Neural cell (in vitro differentiated cells): ENCODE measurements around the gene MLLT6. TPM values are rescaled to one million over a fixed set of nuclear protein-coding genes. Genes with fewer than 3 reads are reported as not detected.

Experiments used
- H2AFZ ChIP-seq: fragments of 200-600, 300-800 bp; sonication (generic), shearing (Covaris generic); 2 replicates; pipeline ENCODE4 v1.6.0; 2014; ENCODE audit warnings: low read depth, mild to moderate bottlenecking, antibody characterized with exemption, low read length, moderate library complexity
- H3F3A ChIP-seq: fragments of 200-600 bp; shearing (Covaris generic); 2 replicates; pipeline ENCODE4 v1.6.1; 2016; ENCODE audit warnings: mild to moderate bottlenecking, moderate library complexity, mixed read lengths, antibody characterized with exemption, low read length; ENCODE audit not compliant: insufficient read depth, poor library complexity, severe bottlenecking
- H3K27ac ChIP-seq: fragments of 200-600, 300-800 bp; sonication (generic), shearing (Covaris generic); 2 replicates; pipeline ENCODE4 v1.5.1; 2014; ENCODE audit warnings: mild to moderate bottlenecking, low read length, moderate library complexity
- H3K27me3 ChIP-seq: fragments of 300-800, 200-600 bp; sonication (generic), shearing (Covaris generic); 2 replicates; pipeline ENCODE4 v1.6.0; 2014; ENCODE audit warnings: mild to moderate bottlenecking, low read depth, low read length, moderate library complexity; ENCODE audit not compliant: insufficient read depth
- H3K36me3 ChIP-seq: fragments of 300-800, 200-600 bp; sonication (generic), shearing (Covaris generic); 2 replicates; pipeline ENCODE4 v1.5.1; 2014; ENCODE audit warnings: mild to moderate bottlenecking, antibody characterized with exemption, low read length, moderate library complexity; ENCODE audit not compliant: insufficient read depth
- H3K4me2 ChIP-seq: fragments of 300-800, 200-600 bp; sonication (generic), shearing (Covaris generic); 2 replicates; pipeline ENCODE4 v1.6.0; 2014; ENCODE audit warnings: mild to moderate bottlenecking, low read length
- H3K4me3 ChIP-seq: fragments of 300-800, 200-600 bp; sonication (generic), shearing (Covaris generic); 2 replicates; pipeline ENCODE4 v1.5.1; 2014; ENCODE audit warnings: mild to moderate bottlenecking, low read length, moderate library complexity
- H3K79me2 ChIP-seq: fragments of 200-600 bp; shearing (Covaris generic); replicated peaks from 2 replicates; pipeline ENCODE4 v1.6.0; 2014; ENCODE audit warnings: mild to moderate bottlenecking, low read length, moderate library complexity; ENCODE audit not compliant: insufficient read depth
- H3K9ac ChIP-seq: fragments of 300-800, 200-600 bp; sonication (generic), shearing (Covaris generic); 2 replicates; pipeline ENCODE4 v1.6.1; 2016; ENCODE audit warnings: mild to moderate bottlenecking, low read length, mixed read lengths
- H3K9me2 ChIP-seq: fragments of 200-600 bp; shearing (Covaris generic); 2 replicates; pipeline ENCODE4 v1.6.1; 2016; ENCODE audit warnings: mild to moderate bottlenecking, low read length, mixed read lengths; ENCODE audit not compliant: insufficient read depth
- H3K9me3 ChIP-seq: fragments of 200-600, 300-800 bp; sonication (generic), shearing (Covaris generic); 2 replicates; pipeline ENCODE4 v1.6.1; 2016; ENCODE audit warnings: mild to moderate bottlenecking, mixed run types, low read length, moderate library complexity, mixed read lengths
- H4K20me1 ChIP-seq: fragments of 200-600 bp; shearing (Covaris generic); 2 replicates; pipeline ENCODE4 v1.6.1; 2016; ENCODE audit warnings: mild to moderate bottlenecking, mixed run types; ENCODE audit not compliant: insufficient read depth
- EP300 ChIP-seq: fragments of 450-650 bp; conservative IDR thresholded peaks from 2 replicates; pipeline ENCODE4 v1.6.1; 2014; ENCODE audit warnings: antibody characterized with exemption, mild to moderate bottlenecking, moderate library complexity; ENCODE audit not compliant: poor library complexity, severe bottlenecking
- EZH2 ChIP-seq: fragments of 200-600, 300-800 bp; shearing (Covaris generic), sonication (generic); IDR thresholded peaks from 2 replicates; pipeline ENCODE4 v1.6.1; 2014; ENCODE audit warnings: antibody characterized with exemption, low read length, borderline replicate concordance, mild to moderate bottlenecking; ENCODE audit not compliant: insufficient read depth, poor library complexity, severe bottlenecking
- MXI1 ChIP-seq: fragments of 450-650 bp; conservative IDR thresholded peaks from 2 replicates; pipeline ENCODE4 v1.6.1; 2014; ENCODE audit warnings: antibody characterized with exemption, mild to moderate bottlenecking; ENCODE audit not compliant: poor library complexity, severe bottlenecking
- POLR2AphosphoS5 ChIP-seq: IDR thresholded peaks from 2 replicates; pipeline ENCODE4 v1.6.1; 2012
- RAD21 ChIP-seq: fragments of 450-650 bp; conservative IDR thresholded peaks from 2 replicates; pipeline ENCODE4 v1.6.1; 2014; ENCODE audit warnings: antibody characterized with exemption, mild to moderate bottlenecking, moderate library complexity
- SMC3 ChIP-seq: fragments of 450-650 bp; conservative IDR thresholded peaks from 2 replicates; pipeline ENCODE4 v1.6.1; 2014; ENCODE audit warnings: antibody characterized with exemption, mild to moderate bottlenecking, moderate library complexity; ENCODE audit not compliant: poor library complexity
- TAF1 ChIP-seq: IDR thresholded peaks from 2 replicates; pipeline ENCODE4 v1.6.1; 2012; ENCODE audit warnings: low read depth
- polyA plus RNA-seq: library from polyadenylated mRNA; depleted of rRNA; stranded (reverse); fragments of >200 nt; gene quantifications from 2 replicates; pipeline ENCODE4 v1.2.3, GENCODE V29; 2014
- TF ChIP-seq, protein P1 (sequence below): fragments of 450-650 bp; IDR thresholded peaks from 2 replicates; pipeline ENCODE4 v1.5.1; 2014; ENCODE audit warnings: antibody characterized with exemption, mild to moderate bottlenecking, moderate library complexity; ENCODE audit not compliant: poor library complexity, severe bottlenecking
- TF ChIP-seq, protein P2 (sequence below): IDR thresholded peaks from 2 replicates; pipeline ENCODE4 v1.6.1; 2012; ENCODE audit warnings: borderline replicate concordance

MLLT6 gene
- polyA plus RNA-seq, 1 donor from 2014 or later: 19.7 TPM

- Histone ChIP-seq H2AFZ (no peak overlapping the region), H3K27me3 (peaks cover 7% of the 10 kb centered on the region), H3K4me2 (no peak overlapping the region), H3K4me3 (no peak overlapping the region), H4K20me1 (no peaks in the 10 kb centered on the region), H3K9ac (no peak overlapping the region), H3K79me2 (no peaks in the 10 kb centered on the region), H3K9me3 (no peaks in the 10 kb centered on the region), H3F3A (no peaks in the 10 kb centered on the region), H3K27ac (no peak overlapping the region), H3K9me2 (no peaks in the 10 kb centered on the region), H3K36me3 (no peaks in the 10 kb centered on the region)
- TF ChIP-seq MXI1 (peak; percentile 43), POLR2AphosphoS5 (no peak), RAD21 (peak; percentile 89), SMC3 (peak; percentile 86)
- TF ChIP-seq, protein P1, sequence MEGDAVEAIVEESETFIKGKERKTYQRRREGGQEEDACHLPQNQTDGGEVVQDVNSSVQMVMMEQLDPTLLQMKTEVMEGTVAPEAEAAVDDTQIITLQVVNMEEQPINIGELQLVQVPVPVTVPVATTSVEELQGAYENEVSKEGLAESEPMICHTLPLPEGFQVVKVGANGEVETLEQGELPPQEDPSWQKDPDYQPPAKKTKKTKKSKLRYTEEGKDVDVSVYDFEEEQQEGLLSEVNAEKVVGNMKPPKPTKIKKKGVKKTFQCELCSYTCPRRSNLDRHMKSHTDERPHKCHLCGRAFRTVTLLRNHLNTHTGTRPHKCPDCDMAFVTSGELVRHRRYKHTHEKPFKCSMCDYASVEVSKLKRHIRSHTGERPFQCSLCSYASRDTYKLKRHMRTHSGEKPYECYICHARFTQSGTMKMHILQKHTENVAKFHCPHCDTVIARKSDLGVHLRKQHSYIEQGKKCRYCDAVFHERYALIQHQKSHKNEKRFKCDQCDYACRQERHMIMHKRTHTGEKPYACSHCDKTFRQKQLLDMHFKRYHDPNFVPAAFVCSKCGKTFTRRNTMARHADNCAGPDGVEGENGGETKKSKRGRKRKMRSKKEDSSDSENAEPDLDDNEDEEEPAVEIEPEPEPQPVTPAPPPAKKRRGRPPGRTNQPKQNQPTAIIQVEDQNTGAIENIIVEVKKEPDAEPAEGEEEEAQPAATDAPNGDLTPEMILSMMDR: peak; percentile 96
- TF ChIP-seq, protein P2, sequence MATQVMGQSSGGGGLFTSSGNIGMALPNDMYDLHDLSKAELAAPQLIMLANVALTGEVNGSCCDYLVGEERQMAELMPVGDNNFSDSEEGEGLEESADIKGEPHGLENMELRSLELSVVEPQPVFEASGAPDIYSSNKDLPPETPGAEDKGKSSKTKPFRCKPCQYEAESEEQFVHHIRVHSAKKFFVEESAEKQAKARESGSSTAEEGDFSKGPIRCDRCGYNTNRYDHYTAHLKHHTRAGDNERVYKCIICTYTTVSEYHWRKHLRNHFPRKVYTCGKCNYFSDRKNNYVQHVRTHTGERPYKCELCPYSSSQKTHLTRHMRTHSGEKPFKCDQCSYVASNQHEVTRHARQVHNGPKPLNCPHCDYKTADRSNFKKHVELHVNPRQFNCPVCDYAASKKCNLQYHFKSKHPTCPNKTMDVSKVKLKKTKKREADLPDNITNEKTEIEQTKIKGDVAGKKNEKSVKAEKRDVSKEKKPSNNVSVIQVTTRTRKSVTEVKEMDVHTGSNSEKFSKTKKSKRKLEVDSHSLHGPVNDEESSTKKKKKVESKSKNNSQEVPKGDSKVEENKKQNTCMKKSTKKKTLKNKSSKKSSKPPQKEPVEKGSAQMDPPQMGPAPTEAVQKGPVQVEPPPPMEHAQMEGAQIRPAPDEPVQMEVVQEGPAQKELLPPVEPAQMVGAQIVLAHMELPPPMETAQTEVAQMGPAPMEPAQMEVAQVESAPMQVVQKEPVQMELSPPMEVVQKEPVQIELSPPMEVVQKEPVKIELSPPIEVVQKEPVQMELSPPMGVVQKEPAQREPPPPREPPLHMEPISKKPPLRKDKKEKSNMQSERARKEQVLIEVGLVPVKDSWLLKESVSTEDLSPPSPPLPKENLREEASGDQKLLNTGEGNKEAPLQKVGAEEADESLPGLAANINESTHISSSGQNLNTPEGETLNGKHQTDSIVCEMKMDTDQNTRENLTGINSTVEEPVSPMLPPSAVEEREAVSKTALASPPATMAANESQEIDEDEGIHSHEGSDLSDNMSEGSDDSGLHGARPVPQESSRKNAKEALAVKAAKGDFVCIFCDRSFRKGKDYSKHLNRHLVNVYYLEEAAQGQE: no peak
These were observed 41.8 kb upstream of the MLLT6 start for GRCh38 chr17:38663125-38663751.

DNA sequence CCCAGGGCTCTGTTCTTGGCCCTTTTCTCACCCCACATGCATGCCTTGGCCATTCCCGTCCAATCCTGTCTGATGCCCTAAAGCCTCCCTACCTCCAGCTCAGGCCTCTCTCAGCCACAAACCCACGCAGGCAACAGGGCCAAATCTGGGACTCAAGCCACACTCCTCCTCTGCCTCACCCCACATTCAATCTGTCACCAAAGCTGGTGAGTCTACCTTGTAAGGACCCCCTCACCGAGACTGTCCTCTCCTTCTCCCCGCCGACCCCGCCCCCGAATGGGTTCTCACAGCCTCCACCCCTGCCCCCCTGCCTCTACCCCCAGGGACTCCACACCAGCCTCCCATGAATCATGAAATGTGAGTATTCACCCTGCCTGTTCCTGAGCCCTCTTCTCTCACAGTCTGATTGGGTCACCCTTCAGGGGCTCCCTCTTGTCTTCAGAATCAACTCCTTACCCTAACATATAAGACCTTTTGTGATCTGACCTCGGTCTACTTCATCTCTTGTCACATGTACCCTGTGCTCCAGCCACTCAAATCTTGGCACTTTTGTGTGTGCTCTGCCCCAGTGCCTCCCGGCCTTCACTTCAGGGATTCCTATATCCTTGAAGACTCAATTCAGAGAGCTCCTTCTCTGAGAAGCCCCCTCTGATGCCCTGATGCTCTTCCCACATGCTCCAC, 41.0 kb upstream of the MLLT6 start:
- no peak overlapping the region for H3K4me2 ChIP-seq
- TF ChIP-seq EP300: no peak
- TF ChIP-seq RAD21: no peak
- TF ChIP-seq EZH2: no peak
- TF ChIP-seq TAF1: no peak
- TF ChIP-seq, protein P2: no peak
- no peak for TF ChIP-seq SMC3
- no peak for TF ChIP-seq POLR2AphosphoS5
- TF ChIP-seq, protein P1: no peak
- no peak for TF ChIP-seq MXI1
- H3K9me3 ChIP-seq: no peaks in the 10 kb centered on the region
- no peak overlapping the region for H3K9ac ChIP-seq
- H3K9me2 ChIP-seq: no peaks in the 10 kb centered on the region
- H3F3A ChIP-seq: no peaks in the 10 kb centered on the region
- no peaks in the 10 kb centered on the region for H3K79me2 ChIP-seq
- H3K27me3 ChIP-seq: peaks cover 15% of the 10 kb centered on the region
- no peak overlapping the region for H3K4me3 ChIP-seq
- H3K27ac ChIP-seq: no peak overlapping the region
- no peaks in the 10 kb centered on the region for H4K20me1 ChIP-seq
- no peaks in the 10 kb centered on the region for H3K36me3 ChIP-seq
- no peak overlapping the region for H2AFZ ChIP-seq
